GM21423 (cell line): ENCODE results near the gene ARL6IP4.
"Not testable (repeated sequence)": the region's sequence is repeated elsewhere in the genome, so short reads cannot be mapped to it uniquely, and the experiment has no call there.

Experiments
- ATAC-seq: cut with Tn5 transposase; IDR thresholded peaks from one replicate; pipeline ENCODE4 v1.9.1; 2021; ENCODE audit warnings: mild to moderate bottlenecking, moderate library complexity; ENCODE audit not compliant: unreplicated experiment

Gene ARL6IP4

DNA sequence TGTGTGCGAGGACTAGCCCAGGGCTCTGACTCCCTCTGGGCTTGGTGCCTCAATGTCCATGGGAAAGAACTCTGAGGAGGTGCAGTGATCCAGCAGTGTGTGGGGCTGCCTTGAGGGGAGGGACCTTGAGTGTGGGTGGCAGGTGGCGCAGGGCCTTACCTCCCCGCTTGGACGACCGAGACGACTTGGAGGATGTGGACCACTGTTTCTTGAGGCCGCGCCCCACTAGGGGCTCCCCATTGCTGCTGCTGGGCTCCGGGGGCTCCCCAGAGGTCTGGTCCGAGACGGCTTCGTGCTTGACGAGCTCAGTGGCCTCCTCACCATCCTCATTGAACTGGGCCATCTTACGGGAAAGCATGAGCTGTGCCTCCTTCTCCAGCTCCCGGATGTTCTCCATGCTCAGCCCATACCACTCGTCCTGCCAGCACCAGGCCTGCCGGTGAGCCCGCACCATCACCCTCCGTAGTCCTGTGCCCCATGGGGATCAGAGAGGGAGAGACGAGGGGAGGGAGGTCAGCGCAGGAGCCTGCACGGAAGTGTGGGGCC lies 24.7 kb downstream of the ARL6IP4 start:
- ATAC-seq, result no peak

DNA sequence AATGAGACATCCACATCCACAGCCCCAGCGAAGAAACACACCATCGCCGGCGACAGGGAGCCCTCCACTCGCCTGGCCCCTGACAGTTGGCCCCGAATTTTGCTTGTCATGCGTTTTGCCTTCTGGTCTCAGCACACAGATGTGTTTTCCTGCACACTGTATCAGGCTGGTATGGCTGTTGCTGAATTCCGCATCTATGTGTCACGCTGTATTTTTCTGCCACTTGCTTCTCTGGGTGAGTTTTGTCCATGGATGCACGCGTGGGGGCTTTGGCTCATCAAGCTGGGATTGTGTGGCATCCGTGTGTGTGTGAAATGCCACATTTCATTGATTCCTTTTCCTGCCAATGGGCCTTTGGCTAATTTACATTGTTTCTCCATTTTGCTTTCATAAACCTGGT lies 26.5 kb downstream of the ARL6IP4 start:
- ATAC-seq, result no peak

DNA sequence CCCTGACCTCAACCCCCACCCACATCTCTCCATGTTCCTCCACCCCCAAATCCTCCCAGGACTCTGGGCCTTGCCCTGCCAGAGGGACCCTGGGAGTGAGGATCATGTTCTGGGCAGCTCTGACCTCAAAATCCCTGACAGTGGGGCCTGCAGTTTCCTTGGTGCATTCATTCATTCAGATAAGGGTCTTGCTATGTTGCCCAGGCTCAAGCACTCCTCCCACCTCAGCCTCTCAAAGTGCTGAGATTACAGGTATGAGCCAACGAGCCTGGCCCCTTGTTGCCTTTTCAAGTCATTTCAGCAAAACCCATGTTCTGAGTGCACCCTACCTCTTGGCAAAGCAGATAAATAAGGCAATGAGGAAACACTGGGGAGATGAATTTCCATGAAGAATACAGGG lies 29.6 kb downstream of the ARL6IP4 start:
- no peak for ATAC-seq

DNA sequence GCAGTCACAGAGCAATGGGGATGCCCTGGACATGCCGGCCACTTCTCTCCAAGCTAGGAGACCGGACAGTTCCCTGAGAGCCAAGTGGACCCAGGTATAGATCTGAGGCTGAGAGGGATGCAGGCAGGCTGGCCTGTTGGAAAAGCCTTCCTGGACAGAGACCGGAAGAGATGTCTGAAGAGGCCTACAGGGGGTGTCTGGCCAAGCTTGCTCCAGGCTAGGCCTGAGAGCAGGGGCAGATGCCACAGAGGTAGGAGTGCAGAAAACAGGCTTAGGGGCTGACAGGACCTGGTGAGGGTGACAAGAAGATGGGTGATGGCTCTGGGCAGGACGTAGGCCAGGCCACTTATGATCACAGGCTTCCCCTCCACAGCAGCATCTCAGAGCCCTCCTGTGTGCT lies 30.2 kb downstream of the ARL6IP4 start:
- no peak for ATAC-seq

DNA sequence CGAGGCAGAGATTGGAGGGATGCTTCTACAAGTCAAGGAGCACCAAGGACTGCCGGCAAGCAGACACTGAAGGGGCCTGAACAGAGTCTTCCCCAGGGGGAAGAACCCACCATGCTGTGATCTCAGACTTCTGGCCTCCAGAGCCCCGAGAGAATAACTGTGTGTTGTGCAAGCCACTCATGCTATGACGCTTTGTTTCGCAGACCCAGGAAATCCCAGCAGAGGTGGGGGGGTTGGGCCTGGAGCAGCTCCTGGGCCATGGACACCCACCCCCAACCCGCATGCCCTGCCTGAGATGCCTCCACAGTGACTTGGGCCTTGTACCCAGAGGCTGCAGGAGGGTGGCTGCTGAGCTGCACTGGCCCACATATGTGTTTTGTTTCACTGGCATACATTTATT lies 31.2 kb downstream of the ARL6IP4 start:
- no peak for ATAC-seq

DNA sequence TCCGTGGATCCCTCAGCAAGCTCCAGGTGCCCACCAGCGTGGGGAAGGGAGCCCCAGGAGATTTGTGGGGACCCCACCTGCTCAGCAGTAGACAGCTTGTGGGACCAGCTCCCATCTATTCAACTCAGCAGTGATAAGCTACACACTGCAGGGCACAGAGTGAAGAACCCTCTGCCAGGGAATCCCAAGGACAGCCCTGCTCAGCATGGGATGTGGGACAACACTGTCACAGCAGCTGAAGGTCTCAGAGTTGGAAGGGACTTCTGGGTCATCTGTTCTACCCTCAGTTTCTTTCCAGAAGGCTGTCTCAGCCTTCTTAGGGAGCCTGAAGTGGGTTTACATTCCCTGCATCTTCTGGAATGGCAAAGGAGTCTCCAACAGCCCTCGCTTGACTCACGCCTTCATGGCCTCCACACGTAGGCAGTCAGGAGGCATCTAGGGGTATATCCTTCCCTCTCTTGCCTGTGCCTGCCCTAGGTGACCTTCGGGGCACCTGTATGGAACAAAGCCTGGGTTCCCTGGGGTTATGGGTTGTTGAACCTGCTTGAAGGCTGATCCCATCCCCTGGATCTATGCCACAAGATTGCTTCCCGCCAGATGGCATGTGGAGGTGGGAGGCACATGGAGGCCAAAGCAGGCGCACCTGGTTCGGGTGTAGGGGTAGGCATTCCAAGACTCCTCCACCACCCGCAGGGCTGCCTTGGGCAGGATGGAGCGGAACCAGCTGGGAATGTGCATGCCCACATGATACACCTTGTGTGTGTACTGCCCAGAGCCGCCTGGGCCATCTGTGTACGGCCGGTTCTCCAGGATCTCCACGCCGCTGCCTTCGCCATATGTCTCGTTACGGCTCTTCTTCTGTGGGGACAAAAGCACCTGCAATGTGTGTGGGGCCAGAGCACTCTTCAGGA lies 33.0 kb downstream of the ARL6IP4 start:
- no peak for ATAC-seq

DNA sequence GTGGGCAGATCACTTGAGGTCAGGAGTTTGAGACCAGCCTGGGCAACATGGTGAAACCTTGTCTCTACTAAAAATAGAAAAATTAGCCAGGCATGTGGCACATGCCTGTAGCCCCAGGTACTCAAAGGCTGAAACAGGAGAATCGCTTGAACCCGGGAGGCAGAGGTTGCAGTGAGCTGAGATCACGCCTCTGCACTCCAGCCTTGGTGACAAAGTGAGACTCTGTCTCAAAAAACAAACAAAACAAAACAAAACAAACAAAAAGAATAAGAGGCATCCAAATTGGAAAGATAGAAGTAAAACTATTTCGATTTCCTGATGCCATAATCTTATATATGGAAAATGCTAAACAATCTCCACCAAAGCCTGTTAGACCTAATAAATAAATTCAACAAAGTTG lies 34.0 kb downstream of the ARL6IP4 start:
- ATAC-seq, result not testable (repeated sequence)

DNA sequence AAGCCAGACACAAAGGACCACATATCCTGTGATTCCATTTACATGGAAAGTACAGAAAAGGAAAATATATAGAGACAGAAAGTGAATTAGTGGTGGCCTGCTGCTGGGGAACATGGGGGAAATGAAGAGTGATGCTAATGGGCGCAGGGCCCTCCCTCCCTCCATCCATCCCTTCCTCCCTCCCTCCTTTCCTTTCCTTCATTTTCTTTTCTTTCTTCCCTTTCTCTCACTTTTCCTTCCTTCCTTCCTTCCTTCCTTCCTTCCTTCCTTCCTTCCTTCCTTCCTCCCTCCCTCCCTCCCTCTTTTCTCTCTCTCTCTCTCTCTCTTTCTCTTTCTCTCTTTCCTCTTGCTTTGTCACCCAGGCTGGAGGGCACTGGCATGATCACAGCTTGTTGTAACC lies 37.3 kb downstream of the ARL6IP4 start:
- ATAC-seq, result no peak

DNA sequence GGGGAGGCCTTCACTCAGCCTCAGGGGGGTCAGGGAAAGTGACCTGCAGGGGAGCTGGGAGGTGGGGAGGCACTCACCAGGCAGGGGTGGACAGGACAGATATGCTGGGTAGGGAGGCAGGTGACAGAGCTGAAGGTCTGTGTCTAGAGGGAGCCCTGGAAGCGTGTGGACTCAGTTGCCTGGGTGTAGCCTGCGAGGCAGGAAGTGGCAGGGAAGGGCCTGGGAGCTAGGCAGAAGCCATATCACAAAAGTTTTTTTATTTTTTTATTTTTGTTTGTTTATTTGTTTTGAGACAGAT lies 39.3 kb downstream of the ARL6IP4 start:
- no peak for ATAC-seq

DNA sequence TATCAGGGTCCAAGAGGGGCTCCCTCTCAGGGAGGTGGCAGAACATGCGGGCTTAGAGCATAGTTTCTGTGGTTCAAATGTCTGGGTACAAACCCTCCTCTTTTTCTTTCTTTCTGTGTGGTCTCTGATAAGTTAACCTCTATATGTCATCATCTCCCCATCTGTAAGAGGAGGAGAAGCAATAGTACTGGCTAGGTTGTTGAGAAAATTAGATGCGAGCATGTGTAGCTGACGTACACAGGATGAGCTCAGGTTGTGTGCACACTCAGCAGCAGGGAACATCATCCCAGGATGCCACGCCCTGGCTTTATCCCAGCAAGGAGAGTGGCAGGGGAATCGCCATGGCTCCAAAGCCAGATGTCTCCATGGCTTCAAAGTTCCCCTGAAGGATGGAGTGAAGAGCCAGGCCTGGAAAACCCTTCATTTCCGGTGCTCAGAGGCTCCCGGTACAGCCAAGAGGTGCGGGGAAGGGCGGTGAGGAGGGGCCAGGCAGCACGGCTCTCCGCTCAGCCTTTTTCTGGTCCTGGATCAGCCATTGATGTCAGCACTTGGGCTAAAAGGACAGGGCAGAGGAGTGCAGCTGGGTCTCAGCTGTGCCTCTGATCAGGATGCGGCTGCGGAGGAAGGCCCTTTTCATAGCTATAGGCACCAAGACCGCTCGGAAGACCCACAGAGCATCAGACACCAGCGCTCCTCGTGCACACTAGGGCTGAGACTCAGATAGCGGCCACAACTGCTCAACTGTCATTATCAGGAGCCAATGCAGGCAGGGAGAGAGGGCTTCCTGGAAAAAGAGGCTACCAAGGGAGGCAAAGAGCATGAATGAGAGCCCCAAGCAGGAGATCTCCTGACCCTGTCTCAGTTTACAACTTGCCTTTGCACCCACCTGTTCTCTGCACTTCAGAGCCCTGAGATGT lies 41.5 kb downstream of the ARL6IP4 start:
- ATAC-seq, result no peak

DNA sequence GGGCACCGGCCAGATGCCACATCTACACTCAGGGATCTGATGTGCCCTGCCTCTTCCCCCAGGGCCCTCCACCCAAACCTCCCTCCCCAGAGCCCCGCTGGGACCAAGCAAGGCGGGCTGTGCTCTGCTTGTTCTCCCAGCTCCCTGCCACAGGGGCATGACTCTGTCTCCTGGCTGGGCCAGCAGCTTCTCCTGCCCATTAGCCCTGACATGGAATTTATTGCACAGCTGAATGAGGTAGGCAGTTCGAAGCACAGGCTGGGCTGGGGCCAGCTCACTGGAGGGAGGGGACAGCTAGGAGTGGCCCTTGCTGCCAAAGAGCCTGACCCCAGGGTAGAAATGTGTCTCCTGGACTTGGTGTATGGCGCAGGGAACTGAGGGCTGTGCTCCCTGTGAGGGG lies 42.4 kb downstream of the ARL6IP4 start:
- ATAC-seq, result no peak

DNA sequence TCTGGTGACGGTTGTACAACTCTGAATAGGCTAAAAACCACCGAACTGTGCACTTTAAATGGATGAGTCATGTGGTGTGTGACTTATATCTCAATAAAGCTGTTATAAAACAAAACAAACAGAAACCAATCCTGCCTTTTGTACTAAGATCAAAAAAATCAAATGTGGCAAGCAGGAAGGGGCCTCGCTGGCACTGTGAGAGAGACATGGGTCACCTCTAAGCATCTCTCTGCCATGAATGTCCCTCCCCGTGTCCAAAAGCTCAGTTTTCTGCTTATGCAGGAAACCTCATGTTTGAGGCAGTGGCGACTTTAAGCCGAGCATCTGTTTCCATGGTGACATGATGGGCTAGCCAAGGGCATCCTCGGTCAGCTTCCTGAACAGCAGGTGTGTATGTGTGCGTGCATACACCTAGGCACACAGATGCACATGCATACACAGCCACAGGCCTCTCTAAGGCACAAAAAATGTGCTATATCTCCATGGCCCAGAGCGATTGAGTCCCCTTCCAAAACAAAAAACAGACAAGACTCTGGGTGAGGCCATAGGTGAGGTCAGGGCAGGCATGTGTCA lies 44.4 kb downstream of the ARL6IP4 start:
- ATAC-seq, result no peak

DNA sequence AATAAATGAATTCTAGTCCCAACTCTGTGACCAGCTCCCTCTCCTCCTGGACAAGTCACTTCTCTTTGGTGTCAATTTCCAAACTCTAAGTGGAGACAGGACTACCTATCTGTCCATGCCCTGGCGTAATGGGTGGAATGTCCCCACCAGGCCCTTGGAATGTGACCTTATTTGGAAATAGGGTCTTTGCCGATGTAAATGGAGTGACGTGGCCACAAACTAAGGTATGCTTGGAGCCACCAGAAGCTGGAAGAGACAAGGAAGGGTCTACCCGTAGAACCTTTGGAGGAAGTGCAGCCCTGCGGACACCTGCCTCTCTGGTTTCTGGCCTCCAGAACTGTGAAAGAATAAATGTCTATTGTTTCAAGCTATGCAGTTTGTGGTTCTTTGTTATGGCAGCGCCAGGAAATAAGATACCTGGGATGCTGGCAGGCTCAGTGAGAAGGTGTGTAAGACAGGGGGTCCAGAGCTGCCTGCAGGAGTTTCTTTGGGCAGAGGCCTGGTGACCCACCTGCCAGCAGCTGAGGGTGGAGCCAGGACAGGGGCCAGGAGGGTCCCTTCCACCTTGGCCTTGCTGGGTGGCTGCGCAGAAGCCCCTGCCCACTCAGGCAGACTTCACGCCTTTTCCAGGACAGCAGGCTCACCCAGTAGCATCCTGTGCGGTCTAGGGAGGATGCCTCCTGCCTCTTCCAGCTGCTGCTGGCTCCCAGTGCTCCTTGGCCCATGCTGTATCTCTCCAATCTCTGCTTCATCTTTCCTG lies 45.8 kb downstream of the ARL6IP4 start:
- no peak for ATAC-seq

DNA sequence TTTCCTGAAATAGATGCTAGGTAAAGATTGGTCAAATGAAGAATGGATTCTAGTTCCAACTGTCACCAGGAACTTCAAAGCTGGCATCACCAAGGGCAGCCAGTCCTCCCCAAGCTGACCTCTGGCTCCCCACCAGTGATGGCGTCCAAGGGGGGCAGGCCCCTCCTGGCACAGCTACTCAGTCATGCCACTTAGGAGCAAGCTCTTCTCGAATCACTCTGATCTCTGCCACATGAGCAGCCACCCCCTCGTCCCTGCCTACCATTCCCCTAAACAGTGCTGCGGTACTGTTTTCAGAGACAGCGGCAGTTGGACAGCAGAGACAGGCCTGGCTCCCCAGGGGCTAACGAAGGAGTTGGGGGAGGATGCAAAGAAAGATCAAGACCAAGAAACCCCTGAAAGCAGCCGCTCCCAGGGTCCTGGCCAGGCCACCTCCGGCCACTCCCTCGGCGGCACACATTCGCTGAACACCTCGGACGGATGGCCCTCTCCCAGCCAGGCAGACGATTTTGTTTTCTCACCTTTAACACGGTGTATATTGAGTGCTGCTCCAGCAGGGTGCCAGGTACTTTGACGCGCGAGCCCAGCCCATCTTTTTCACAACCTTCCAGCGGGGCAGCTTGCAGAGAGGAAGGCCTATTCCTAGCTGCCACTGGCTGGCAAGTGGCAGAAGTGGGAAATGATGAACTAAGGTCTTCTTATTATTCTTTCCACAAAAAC lies 47.4 kb downstream of the ARL6IP4 start:
- ATAC-seq, result no peak

DNA sequence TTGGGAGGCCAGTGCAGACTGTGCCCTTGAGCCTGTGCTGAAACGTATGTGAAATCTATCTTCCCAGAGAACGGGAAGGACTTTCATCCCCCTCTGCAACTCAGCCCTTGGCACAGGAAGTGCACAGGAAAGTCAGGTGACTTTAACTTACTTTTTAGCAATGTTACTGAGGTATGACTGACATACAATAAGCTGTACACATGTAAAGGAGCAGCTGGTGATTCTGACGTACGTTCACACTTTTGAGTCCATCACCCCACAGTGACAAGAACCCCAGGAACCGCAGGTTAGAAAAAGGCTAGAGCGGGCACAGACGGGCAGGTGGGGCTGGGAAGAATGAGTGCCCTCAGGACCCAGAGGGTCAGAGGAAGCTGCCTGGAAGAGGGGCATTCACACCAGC lies 48.0 kb downstream of the ARL6IP4 start:
- ATAC-seq, result no peak

DNA sequence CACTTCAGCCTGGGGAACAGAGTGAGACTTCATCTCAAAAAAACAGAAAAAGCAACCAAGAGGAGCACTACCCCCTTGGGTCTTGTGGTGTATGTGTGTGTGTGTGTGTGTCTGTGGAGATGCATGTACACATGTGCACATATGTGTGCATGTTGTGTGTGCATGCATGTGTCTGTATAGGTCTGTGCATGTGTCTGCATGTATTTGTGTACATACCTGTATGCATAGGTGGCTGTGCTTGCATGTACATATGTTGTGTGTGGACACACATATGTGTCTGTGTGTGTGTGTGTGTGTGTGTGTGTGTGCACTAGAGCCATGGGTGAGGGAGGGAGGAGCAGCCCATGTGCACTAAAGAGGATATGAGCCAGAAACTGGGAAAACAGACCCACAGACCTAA lies 49.1 kb downstream of the ARL6IP4 start:
- no peak for ATAC-seq

DNA sequence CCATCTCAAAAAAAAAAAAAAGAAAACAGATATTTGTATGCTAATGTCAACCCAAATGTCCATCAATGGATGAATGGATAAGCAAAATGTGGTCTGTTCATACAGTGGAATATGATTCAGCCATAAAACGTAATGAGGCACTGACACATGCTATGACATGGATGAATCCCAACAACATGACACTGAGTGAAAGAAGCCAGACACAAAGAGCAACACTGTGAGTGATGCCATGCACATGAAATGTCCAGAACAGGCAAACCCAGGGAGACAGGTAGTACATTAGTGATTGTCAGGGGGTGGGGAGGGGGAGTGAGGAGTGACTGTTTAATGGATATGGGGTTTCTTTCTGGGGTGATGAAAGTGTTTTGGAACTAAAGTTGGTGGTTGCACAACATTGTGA lies 50.2 kb downstream of the ARL6IP4 start:
- no peak for ATAC-seq

DNA sequence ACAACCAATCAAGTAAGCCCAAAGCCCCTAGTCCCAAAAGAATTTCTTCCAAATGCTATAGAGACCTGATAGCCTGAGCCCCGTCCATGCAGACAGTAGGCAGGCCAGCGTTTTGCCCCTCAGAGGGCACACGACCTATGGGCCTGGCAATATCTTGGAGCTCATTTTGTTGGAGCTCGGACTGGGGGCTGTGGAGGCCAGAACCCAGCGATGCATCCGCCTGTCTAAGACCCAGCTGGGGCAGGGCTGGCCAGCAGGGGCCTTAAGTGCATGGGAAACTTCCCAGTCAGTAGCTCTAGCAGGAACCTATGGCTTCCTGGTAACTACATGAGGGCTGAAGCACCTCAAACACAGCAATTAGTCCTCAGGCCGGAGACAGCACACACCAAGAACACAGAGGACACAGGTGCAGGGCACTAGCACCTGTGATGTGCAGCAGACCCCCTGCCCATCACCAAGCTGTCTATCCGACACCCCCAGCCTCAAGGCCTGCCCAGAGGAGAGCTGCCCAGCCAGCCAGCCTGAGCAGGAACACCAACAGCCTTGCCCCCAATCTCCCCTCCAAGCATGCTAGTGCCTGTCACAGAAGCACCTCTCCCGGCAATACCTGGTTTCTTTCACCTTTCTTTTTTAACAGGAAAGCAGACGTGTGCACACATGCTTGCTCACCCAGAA lies 50.8 kb downstream of the ARL6IP4 start:
- no peak for ATAC-seq
